Stimulated activated CD4-positive, alpha-beta T cell treated with anti-CD3 and anti-CD28 coated beads, Interleukin-1b, Interleukin-23, amount 100 ng/mL, for 4 hours (primary cell): ENCODE data around the gene RESP18.

ENCODE experiments used
- DNase-seq, 2 donors: peaks; one replicate each; pipeline ENCODE4 v3.0.0-alpha.2; 2020; ENCODE audit warnings: low read depth in 2 of 2

Gene RESP18

GRCh38 chr2:219332542-219332941, at the start of gene RESP18:
TSS of gene RESP18 (minus strand) at chr2:219332744.
- no peak for DNase-seq

GRCh38 chr2:219381448-219381847, 48.9 kb upstream of the RESP18 start:
- DNase-seq, result no peak

GRCh38 chr2:219380926-219381325, 48.4 kb upstream of the RESP18 start:
- no peak for DNase-seq

GRCh38 chr2:219378163-219378851, 45.8 kb upstream of the RESP18 start:
- no peak for DNase-seq

GRCh38 chr2:219369447-219369861, 36.9 kb upstream of the RESP18 start:
- no peak for DNase-seq

- DNase-seq, result no peak
Observed at GRCh38 chr2:219368690-219369191, 36.2 kb upstream of the RESP18 start.

GRCh38 chr2:219362524-219363164, 30.1 kb upstream of the RESP18 start:
- no peak for DNase-seq

GRCh38 chr2:219362072-219362471, 29.5 kb upstream of the RESP18 start:
- no peak for DNase-seq

- no peak for DNase-seq
Observed at GRCh38 chr2:219358170-219359075, 25.9 kb upstream of the RESP18 start.

- DNase-seq, result no peak
Observed at GRCh38 chr2:219356834-219357233, 24.3 kb upstream of the RESP18 start.

- no peak for DNase-seq
Observed at GRCh38 chr2:219354582-219354981, 22.0 kb upstream of the RESP18 start.

- DNase-seq, result no peak
Observed at GRCh38 chr2:219353129-219353528, 20.6 kb upstream of the RESP18 start.

GRCh38 chr2:219352448-219353023, 20.0 kb upstream of the RESP18 start:
- peak; percentile 54 to 62 for DNase-seq

- no peak for DNase-seq
Observed at GRCh38 chr2:219350710-219351221, 18.2 kb upstream of the RESP18 start.

GRCh38 chr2:219350215-219350614, 17.7 kb upstream of the RESP18 start:
- DNase-seq, result no peak

GRCh38 chr2:219344751-219345430, 12.3 kb upstream of the RESP18 start:
- no peak for DNase-seq

GRCh38 chr2:219335373-219335786, 2.8 kb upstream of the RESP18 start:
- no peak for DNase-seq

- DNase-seq, result no peak
Observed at GRCh38 chr2:219334076-219334475, 1.5 kb upstream of the RESP18 start.

- DNase-seq, result peak in 1 of 2 donors; percentile 9
Observed at GRCh38 chr2:219331560-219332213, 857 bp downstream of the RESP18 start.

GRCh38 chr2:219327719-219328118, 4.8 kb downstream of the RESP18 start:
- no peak for DNase-seq
